ENCODE measurements around the gene NDUFS3.
A peak's percentile ranks its signal among the peaks of the same experiment; 100 is the strongest.
"Not testable (repeated sequence)": the region's sequence is repeated elsewhere in the genome, so short reads cannot be mapped to it uniquely, and the experiment has no call there.

NDUFS3 gene

DNA sequence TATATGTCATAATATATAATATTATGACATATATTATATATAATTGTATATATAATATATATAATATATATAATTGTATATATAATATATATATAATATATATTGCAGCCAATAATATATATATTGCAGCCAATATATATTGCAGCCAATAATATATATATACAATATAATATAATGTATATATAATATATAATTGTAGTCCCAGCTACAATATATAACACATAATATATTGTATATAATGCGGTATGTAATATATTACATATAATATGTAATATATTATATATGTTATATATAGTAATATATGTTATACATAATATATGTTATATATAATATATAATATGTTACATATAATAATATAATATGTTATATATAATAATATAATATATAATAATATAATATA, 20.2 kb upstream of the NDUFS3 start:
- no peak for DNase-seq (ENCODE audit: low read depth in 1 of 2, low spot score in 1 of 2)

DNA sequence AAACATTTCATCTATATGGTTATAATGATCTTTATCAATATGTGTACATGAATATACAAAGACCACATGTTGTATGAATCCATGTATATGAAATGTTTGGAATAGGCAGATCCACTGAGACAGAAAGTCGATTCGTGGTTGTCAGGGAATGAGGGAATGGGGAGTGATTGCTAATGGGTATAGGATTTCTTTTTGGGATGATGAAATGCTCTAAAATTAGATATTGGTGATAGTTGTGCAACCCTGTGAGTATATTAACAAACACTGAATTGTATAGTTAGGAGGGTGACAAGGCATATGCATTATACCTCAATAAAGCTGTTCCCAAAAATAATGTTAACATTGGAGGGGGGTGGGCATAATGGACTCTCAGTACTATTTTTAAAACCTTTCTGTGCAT, 18.4 kb upstream of the NDUFS3 start:
- no peak for DNase-seq (ENCODE audit: low read depth in 1 of 2, low spot score in 1 of 2)

DNA sequence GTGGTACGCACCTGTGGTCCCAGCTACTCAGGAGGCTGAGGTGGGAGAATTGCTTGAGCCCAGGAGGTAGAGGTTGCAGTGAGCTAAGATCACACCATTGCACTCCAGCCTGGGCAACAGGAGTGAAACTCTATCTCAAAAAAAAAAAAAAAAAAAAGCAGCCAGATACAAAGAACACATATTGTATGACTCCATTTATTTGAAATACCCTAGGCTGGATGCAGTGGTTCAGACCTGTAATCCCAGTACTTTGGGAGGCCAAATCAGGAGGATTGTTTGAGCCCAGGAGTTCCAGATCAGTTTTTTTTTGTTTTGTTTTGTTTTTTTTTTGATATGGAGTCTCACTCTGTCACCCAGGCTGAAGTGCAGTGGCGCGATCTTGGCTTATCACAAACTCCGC, 16.5 kb upstream of the NDUFS3 start:
- DNase-seq (ENCODE audit: low read depth in 1 of 2, low spot score in 1 of 2): not testable (repeated sequence)

DNA sequence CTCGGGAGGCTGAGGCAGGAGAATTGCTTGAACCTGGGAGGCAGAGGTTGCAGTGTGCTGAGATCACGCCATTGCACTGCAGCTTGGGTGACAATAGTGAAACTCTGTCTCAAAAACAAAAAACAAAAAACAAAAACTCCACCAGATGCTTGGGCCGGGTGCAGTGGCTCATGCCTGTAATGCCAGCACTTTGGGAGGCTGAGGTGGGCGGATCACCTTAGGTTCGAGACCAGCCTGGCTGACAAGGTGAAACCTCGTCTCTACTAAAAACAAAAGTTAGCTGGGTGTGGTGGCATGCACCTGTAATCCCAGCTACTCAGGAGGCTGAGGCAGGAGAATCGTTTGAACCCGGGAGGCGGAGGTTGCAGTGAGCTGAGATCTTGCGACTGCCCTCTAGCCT, 14.5 kb upstream of the NDUFS3 start:
- not testable (repeated sequence) for DNase-seq (ENCODE audit: low read depth in 1 of 2, low spot score in 1 of 2)

DNA sequence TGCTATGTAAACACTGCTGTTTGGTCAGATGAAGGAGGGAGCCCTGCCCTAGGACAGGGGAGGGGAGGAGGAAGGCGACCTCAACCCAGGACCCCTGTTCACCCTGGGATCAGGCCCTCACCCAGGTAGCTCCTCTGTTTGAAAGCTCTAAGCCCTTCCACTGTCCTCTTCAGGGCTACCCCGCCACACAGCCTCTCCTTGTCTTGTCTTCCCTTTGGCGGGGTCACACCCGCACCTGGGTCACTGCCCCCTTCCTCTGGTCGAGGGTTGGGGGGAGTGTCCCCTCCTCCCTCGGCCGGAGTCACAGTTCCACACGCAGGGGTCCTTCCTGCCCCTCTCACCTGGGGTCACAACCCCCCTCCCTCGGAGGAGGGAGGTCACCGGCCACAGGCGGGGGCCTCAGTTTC, 13.9 kb upstream of the NDUFS3 start:
- no peak for DNase-seq (ENCODE audit: low read depth in 1 of 2, low spot score in 1 of 2)

DNA sequence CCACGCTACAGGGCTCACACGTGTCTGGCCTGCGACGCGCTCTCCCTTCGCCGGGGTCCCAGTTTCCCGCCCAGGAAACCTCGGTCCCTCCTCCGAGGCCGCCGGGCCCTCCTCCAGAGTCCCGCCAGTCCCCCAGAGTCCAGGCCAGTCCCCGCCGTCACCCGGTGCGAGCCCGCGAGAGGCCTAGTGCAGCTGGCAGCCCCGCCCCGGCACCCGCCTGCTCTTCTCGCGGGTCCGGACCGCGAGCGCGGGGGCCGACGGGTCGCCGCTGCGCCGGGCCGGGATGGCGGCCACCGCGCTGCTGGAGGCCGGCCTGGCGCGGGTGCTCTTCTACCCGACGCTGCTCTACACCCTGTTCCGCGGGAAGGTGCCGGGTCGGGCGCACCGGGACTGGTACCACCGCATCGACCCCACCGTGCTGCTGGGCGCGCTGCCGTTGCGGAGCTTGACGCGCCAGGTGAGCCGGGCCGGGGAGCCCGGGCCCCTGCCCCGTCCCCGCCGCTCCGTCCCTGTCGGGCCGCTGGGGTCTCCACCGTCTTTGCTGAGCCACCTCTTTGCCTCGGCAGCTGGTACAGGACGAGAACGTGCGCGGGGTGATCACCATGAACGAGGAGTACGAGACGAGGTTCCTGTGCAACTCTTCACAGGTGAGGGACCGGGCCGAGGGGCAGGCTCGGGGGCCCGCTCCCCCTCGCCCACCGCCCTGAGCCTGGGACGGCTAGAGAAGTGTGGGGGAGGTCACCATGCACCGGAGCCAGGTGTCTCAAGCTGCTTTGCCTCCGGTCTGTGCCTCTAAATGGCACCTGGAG, 13.3 kb upstream of the NDUFS3 start, which contains the start of gene PTPMT1:
Gene PTPMT1 (plus strand): TSS at position 260 of the 809 bp plus-strand sequence. CDS start 24 bp downstream, at position 284.
- DNase-seq (ENCODE audit: low read depth in 1 of 2, low spot score in 1 of 2): peak; percentile 17 to 37

DNA sequence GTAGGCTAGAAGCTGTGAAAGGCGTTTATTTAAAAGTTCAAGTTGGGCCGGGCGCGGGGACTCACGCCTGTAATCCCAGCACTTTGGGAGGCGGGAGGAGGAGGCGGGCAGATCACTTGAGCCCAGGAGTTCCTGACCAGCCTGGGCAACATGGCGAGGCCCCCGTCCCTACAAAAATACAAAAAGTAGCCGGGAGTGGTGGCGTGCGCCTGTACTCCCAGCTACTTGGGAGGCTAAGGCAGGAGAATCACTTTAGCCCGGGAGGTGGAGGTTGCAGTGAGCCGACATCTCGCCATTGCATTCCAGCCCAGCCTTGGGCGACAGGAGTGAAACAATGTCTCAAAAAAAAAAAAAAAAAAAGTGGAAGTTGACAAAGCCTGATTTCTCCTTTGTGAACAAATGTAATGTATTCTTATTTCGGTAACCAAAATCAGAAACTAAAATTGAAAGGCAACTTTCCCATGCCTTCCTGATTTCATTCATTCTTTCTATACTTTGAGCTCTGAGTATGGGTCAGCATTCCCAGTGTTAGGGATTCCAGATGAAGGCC, 12.7 kb upstream of the NDUFS3 start:
- DNase-seq (ENCODE audit: low read depth in 1 of 2, low spot score in 1 of 2): no peak

DNA sequence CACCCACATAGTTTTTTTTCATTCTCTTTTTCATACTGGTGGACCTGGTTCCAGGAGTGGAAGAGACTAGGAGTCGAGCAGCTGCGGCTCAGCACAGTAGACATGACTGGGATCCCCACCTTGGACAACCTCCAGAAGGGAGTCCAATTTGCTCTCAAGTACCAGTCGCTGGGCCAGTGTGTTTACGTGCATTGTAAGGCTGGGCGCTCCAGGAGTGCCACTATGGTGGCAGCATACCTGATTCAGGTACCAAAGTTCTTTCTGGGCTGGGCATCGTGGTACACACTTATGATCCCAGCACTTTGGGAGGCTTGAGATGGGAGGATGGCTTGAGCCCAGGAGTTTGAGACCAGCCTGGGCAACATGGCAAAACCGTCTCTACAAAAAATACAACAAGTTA, 9.2 kb upstream of the NDUFS3 start:
- DNase-seq (ENCODE audit: low read depth in 1 of 2, low spot score in 1 of 2): no peak

DNA sequence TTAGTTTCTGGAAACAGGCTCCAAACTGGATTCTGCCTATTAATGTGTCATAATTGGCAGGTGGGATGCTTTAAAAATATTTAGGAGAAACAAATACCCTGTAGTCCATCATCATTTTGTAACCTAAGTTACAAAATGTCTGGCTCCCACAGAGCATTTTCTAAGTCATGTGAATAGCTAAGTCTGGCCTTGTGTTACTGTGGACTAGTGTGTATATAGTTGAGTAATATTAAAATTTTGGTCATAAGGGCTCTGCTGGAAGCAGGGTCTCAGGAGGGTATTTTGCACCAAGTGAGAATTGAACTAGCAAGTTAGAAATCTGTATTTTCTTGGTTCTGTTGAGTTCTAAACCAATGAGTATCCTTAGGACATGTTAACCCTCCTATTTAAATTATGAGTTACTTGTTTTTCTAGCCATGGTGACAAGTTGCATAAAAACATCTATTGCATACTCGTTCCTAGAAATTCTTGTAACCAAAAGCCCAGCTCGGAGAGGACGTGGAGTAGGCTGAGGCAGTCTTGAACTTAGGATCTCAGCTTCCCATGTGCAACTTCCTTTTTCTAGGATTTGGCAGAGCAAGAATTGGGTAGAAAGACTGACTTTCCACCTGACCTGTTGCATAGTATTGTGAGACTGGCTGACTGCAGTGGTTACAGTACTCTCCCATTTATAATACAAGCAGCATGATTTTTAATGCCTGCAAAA, 8.1 kb upstream of the NDUFS3 start:
- no peak for DNase-seq (ENCODE audit: low read depth in 1 of 2, low spot score in 1 of 2)

DNA sequence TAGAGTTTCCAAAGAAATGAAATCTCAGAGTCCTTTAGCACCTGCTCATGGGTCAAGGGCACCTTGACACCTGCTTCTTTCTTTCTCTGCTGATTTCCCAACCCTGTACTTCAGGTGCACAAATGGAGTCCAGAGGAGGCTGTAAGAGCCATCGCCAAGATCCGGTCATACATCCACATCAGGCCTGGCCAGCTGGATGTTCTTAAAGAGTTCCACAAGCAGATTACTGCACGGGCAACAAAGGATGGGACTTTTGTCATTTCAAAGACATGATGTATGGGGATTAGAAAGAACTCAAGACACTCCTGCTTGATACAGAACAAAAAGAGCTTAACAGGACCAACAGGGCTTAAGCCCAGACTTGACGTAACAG, 7.5 kb upstream of the NDUFS3 start:
- no peak for DNase-seq (ENCODE audit: low read depth in 1 of 2, low spot score in 1 of 2)

DNA sequence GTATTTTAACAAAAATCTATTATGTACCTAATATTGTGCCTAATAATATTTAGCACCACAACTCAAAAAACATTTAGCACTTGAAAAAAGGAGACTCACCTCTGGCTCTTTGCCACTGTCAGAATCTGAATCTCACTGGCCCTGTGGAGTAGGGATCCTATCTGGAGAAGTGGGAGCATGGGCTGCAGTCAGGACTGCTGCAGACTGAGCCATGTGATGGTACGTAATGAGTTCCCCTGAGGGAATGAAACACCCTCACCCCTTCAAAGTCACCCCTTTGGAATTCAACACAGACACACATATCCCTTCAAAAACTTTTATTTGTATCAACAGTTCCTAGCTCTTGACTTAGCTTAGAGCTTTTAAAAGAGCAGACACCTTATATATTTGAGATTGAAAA, 7.0 kb upstream of the NDUFS3 start:
- DNase-seq (ENCODE audit: low read depth in 1 of 2, low spot score in 1 of 2): no peak

DNA sequence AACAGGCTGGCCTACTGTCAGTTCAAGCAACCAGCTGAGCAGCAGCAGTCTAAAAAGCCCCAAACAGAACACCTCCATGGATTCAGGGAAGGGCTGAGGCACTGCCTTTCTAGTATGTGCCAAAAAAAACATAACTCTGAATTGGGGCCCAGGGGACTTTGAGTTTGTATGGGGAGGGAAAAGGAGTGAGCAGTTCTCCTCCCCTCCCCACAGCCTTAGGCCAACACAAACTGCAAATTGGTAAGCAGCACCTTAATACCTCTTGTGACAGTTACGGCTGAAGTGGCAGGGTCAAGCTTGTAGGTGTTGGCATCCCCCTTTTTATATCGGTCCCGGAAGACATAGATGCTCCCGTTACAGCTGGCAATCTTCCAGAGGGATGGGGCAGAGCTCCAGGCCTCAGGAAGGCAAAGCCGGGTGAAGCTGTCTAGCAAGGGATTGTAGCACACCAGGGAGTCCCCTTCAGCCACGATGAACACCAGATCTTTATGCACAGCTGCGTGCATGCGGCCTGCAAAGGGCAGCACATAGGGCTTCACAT, 6.1 kb upstream of the NDUFS3 start:
- DNase-seq (ENCODE audit: low read depth in 1 of 2, low spot score in 1 of 2): no peak

DNA sequence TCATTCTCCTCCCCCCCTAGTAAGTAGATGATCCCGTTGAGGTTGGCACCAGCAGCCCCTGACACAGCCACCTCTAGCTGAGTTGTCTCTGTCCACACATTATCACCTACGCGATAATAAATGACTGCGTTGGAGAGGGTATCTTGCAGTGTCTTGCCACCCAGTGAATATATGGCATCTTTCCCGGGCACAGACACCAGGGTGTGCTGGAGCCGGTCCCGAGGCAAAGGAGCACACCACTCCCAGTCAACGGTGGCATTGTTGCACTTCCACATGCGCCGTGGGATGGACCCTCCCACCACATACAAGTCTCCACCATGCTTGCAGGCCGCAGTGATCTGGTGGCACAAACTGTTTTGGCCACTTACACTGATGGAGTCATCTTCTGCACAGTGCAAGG, 5.6 kb upstream of the NDUFS3 start:
- no peak for DNase-seq (ENCODE audit: low read depth in 1 of 2, low spot score in 1 of 2)

DNA sequence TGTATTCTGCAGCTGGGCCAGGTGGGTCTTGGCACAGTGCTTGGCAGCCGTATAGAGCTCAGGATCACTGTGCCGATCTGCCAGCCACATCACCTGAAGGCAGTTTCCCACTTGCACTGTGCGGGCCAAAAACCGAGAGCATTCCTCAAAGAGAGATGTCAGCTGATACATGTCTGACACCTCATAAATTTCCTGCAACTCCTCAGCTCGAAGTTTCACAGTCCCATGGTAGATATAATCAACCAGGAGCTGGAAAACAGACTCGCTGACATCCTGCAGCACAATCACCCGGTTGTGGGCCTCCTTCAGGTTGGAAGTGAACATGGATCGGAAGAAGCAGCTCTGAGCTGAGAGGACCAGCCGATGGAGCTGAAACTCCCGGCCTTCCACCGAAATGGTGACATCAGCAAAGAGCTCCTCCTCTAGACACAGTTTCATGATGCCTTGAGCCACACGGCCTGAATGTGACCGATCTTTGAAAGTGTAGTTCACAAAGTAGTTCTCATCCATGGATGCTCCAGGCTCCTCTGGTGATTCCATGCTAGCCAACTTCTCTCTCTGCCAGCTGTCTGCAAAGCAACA, 1.3 kb upstream of the NDUFS3 start:
- DNase-seq (ENCODE audit: low read depth in 1 of 2, low spot score in 1 of 2): no peak

DNA sequence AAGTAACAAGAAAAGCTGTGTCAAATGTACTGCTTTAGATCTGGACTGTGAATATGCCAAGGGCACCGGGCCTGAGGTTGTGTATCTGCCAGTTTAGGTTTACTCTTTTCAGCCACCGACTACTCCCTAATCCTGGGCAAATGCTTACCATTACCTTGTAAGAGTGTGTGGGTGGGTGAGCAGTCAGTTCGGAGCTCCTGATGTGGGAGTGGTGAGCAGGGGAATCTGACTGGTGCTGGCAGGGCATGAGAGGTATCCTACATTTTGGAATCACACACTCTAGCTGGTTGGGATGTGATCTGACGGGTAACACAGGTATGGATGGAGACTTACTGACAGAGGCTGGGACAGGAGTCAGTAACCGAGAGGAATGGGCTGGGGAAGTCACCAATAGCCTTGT, 5.0 kb downstream of the NDUFS3 start:
- no peak for DNase-seq (ENCODE audit: low read depth in 1 of 2, low spot score in 1 of 2)

DNA sequence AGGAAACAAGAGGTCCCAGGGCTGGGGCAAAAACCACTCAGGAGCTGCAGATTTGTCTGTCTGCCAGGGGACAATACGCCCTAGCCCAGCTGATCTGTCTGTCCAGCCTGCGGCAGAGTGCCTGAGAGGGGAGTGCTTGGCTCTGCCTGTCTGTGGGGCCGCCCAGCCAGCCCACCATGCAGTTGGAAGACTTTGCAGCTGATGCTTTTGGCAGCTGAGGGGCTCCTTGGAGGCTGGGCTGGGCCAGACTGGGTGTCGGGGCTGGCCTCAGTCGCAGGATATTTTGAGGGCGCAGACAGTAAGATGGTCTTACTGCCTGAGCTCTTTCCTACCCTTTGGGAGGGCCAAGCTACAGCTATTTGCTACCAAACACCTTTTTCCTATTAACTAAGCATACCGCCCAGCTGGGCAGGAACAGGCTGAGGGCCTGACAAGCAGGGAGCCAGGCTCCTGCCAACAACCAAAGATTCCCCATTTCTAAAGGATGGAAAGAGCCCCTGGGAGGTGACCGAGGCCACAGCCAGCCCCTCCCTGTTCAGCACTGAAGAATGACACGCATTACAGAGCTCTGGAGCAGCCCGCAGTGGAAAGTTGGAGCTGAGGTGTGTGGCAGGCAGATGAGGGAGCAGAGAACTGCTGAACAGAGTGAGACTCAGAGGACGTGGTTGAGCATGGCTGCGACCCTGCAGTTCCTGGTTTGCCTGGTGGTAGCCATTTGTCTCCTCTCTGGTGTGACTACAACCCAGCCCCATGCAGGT, 7.4 kb downstream of the NDUFS3 start, which contains the start of gene FAM180B:
Gene FAM180B (plus strand): TSS at position 581 of the 758 bp plus-strand sequence. CDS start 91 bp downstream, at position 672.
- DNase-seq (ENCODE audit: low read depth in 1 of 2, low spot score in 1 of 2): no peak

DNA sequence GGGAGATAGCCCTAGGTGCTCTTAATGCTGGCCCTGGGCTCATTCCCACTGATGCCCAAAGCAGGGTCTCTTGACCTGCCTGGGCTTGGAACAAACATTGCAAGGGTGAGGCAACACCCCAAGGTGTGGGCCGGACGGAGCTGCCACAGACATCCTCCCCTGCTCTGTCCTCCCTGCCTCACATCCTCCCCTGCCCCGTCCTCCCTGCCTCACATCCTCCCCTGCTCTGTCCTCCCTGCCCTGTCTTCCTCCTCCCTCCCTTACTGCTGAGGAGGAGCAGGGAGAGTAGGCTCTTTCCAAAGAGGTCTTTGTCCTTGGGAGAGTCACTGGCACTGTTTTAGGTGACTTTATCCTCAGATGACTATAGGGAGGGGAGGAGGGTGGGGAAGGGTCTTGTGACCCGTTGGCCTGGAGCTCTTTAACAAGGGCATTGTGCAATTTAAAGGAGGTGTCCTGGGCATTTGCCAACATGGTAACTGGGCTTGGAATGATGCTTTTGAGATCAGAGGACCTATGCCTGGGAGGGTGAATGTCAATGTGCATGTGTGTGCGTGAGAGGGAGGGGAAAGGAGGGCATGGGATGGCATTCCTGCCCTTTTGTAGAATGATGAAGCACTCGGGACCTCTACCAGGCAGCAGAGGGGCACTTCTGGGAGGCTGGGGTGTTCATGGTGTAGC, 8.3 kb downstream of the NDUFS3 start:
- DNase-seq (ENCODE audit: low read depth in 1 of 2, low spot score in 1 of 2): no peak

DNA sequence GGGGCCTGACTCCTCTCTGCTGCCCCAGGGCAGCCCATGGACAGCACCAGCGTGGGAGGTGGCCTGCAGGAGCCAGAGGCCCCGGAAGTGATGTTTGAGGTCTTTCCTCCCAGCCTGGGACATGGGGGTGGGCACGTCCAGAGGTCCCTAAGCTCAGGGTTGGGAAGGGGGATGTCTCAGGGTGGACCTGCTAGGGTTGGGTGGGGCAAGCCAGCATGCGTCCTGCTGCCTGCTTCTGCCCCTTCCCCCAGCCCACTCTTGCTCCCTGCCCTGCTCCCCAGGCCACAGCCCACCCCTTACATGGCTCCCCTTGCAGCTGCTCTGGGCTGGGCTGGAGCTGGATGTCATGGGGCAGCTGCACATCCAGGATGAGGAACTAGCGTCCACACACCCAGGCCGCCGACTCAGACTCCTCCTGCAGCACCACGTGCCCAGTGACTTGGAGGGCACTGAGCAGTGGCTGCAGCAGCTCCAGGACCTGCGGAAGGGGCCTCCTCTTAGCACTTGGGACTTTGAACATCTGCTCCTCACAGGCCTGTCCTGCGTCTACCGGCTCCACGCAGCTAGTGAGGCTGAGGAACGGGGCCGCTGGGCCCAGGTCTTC, 9.0 kb downstream of the NDUFS3 start:
- no peak for DNase-seq (ENCODE audit: low read depth in 1 of 2, low spot score in 1 of 2)

DNA sequence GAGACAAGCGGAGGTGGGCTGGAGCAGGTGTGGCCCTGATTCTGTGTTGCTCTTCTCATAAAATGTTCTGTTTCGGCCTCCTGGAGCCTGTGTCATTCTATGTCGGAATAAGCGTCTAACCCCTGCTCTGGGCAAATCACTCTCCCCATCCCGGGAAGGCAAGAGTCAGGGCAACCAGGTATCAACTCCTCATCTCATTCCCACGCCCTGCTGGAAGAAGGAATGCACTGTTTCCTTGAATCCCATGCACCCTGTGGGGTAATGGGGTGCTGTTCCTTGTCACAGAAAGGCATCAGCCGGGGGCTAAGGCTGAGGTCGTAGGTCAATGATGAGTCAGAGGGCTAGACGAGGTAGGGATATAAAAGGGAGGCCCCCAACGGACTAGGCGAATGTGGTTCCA, 10.2 kb downstream of the NDUFS3 start:
- DNase-seq (ENCODE audit: low read depth in 1 of 2, low spot score in 1 of 2): no peak

DNA sequence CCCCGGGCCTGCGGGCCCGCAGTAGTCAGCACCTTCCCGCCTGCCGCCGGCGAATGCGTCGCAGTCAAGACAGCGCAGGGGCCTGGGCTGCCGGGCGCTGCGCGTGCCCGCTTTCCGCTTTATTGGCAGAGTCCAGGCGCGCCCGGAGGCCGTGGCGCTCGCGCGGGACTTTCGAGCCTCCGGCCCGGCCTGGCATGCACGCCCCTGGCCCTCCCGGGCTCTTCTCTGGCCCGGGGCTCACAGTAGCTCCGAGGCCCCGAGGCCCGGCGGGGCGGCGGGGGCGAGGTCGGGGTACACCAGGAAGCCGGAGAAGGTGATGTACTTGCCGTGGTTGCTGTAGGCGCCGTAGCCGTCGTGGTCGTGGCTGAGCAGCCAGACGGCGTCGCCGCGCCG, 10.7 kb downstream of the NDUFS3 start:
- no peak for DNase-seq (ENCODE audit: low read depth in 1 of 2, low spot score in 1 of 2)

Measured in activated T-helper 1 cell treated with anti-CD3 and anti-CD28 coated beads, Interleukin-2, amount 50 U/mL, for 16 hours (primary cell).